Smooth muscle cell of the brain vasculature (primary cell): ENCODE data around the gene CENPL.
"Not testable (repeated sequence)": the region's sequence is repeated elsewhere in the genome, so short reads cannot be mapped to it uniquely, and the experiment has no call there.

Experiments used
- DNase-seq: peaks from one replicate; pipeline ENCODE4 v3.0.0-alpha.2; 2012; ENCODE audit warnings: low read depth, low spot score

Gene CENPL

DNA sequence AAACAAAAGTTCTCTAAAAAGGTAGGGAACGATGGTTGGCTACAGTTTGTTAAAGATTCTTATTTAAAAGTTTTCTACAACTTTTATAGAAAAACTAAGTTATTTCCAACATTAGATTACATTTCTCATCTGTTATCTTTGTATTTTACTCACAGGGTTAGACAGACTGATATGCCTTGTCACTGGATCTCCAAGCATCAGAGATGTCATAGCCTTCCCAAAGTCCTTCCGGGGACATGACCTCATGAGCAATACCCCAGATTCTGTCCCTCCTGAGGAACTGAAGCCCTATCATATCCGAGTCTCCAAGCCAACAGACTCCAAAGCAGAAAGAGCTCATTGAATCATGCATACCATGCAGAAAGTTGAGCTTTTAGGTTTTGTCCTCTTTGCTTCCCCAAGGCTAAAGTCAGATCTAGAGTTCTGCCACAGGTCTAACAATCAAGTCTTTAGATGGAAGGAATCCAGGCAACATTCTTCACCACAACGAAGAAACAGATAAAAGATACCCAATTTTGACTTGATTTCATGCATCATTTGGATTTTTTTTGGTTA lies 32.8 kb upstream of the CENPL start:
- no peak for DNase-seq

DNA sequence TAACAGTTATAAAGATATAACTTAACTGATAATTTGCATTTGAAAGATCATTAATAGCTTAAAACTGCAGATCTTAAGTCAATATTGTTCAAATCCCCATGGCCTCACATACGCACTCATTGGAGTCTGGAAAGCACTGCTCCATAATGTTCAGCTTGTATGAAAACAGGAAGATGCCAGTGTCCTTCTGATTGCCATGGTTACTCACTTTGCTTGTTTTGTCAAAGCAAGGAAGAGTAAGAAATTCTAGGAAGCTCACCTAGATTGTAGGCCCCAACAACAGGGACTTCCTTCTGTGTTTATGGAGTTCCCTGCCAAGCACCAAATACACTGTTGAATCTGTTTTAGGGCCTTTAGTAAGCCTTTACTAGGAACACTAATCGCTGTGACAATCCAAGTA lies 32.2 kb upstream of the CENPL start:
- DNase-seq: no peak

GRCh38 chr1:173856014-173856413 lies 31.3 kb upstream of the CENPL start:
- no peak for DNase-seq

- no peak for DNase-seq
Measured at GRCh38 chr1:173853074-173853473, 28.4 kb upstream of the CENPL start.

DNA sequence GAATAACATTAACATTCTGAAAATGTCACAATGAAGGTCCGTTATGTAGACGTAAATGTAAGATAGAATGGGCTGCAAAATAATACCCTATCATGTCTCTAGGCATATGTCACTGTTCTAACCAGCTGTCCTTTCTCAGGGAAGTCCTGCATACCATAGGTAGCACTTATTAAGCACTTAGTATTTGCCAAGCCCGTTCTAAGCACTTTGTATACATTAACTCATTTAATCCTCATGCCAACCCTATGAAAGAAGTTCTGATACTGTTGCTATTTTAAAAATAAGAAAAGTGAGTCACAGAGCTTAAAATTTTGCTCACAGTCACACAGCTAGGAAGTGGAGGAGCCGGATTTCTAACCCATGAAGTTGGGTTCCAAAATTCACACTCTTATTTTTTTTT lies 27.4 kb upstream of the CENPL start:
- DNase-seq: no peak

DNA sequence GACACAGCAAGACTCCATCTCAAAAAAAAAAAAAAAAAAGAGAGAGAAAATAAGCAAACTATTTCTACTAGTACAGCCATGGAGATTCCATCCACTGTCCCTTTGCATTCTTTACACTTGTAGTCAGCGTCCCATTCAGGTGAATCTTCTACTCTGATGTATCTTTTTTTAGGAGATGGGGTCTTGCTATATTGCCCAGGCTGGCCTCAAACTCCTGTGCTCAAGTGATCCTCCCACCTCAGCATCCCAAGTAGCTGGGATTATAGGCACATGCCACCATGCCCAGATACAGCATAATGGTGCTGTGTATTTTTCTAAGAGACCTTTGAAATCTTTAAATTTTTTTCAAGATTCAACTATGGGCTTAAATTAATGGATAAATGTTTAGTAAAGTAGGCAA lies 8.1 kb upstream of the CENPL start:
- DNase-seq: no peak

DNA sequence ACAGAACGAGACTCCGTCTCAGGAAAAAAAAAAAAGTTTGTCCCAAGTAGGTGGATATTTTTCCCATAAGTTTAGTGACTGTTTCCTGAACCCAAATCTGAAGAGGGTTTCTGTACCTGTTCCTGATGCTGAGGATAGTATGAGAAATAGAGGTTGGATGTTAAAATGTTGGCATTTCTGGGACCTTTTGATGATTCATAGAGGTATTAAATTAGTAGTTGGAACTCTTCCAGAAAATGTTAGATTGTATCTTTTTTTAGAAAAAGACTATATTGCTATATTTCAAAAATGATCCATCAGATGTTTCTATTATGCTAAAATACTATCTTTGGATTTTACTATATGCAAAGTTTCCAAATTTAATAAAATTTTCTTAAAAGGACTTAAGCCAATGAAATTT lies 2.9 kb upstream of the CENPL start:
- DNase-seq: no peak

- no peak for DNase-seq
Measured at GRCh38 chr1:173823781-173824314, 835 bp downstream of the CENPL start.

DNA sequence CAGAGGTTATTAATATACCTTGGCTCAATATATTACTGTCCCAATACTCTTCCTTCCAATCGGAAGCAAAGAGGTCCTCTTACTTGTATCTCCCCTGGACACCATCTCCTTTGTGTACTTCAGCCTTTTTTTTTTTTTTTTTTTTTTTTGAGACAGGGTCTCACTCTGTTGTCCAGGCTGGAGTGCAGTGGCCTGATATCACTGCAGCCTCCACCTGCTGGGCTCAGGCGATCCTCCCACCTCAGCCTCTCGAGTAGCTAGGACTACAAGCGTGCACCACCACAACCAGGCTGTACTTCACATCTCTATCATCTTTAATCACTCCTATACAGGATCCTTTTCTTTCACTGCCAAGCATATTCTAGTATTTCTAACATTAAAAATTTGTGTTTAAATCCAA lies 3.0 kb downstream of the CENPL start:
- DNase-seq: no peak

DNA sequence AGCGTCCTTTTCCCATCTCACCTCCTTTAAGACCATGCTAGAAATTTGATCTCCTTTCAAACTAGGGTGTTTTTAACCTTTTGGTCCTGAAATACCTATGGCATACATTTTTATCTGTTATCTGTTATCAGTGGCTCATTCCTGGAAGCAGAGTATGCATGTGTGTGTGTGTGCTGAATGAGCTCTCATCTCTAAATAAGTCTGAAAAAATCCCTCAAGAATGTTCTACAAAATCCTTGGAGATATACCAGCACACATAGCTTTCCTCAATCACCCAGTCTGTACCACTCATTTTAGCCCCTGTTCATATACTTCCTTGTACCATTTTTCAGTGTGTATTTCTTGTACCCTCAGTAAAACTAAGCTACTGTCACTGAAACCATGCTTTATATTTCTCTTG lies 6.2 kb downstream of the CENPL start:
- no peak for DNase-seq

DNA sequence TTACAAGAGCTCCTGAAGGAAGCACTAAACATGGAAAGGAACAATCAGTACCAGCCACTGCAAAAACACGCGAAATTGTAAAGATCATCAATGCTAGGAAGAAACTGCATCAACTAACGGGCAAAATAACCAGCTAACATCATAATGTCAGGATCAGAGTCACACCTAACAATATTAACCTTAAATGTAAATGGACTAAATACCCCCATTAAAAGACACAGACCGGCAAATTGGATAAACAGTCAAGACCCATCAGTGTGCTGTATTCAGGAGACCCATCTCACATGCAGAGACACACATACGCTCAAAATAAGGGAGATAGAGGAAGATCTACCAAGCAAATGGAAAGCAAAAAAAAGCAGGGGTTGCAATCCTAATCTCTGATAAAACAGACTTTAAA lies 11.0 kb downstream of the CENPL start:
- DNase-seq: not testable (repeated sequence)

GRCh38 chr1:173802961-173803360 lies 21.7 kb downstream of the CENPL start:
- DNase-seq: no peak

GRCh38 chr1:173799995-173800394 lies 24.7 kb downstream of the CENPL start:
- not testable (repeated sequence) for DNase-seq

DNA sequence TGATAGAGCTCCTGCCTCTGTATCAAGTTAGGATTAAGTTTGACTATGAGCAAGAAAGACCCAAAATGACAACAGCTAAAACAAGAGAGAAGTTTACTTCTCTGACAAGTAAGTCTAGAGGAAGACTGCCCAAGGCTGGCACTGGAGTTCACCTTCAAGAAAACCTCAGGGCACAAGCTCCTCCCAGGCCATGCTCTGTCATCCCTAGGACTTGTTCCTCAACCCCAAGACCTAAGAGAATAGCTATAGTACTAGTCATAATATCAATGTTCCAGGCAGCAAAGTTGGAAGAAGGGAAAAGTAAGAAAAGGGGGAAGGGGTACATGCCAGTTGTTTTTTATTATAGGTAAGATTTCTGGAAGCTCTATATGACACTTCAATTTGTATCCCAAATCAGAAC lies 26.6 kb downstream of the CENPL start:
- no peak for DNase-seq

- no peak for DNase-seq
Measured at GRCh38 chr1:173789841-173790240, 34.8 kb downstream of the CENPL start.

- no peak for DNase-seq
Measured at GRCh38 chr1:173784997-173785396, 39.7 kb downstream of the CENPL start.

GRCh38 chr1:173779936-173780335 lies 44.7 kb downstream of the CENPL start:
- no peak for DNase-seq

DNA sequence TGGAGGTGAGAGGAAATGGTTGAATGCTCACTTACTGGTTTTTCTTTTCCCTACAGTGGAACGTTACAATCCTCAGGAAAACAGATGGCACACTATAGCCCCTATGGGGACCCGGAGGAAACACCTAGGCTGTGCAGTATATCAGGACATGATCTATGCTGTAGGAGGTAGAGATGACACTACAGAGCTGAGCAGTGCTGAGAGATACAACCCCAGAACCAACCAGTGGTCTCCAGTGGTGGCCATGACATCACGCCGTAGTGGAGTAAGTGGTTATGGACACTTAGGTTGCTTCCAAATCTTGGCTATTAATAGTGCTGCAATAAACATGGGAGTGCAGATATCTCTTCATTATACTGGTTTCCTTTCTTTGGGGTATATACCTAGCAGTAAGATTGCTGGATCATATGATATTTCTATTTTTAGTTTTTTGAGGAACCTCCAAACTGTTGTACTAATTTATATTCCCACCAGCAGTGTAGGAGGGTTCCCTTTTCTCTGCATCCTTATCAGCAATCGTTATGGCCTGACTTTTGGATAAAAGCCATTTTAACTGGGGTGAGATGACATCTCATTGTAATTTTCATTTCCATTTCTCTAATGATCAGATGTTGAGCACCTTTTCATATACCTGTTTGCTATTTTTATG lies 49.0 kb downstream of the CENPL start:
- no peak for DNase-seq

- no peak for DNase-seq
Measured at GRCh38 chr1:173771560-173771959, 53.1 kb downstream of the CENPL start.

DNA sequence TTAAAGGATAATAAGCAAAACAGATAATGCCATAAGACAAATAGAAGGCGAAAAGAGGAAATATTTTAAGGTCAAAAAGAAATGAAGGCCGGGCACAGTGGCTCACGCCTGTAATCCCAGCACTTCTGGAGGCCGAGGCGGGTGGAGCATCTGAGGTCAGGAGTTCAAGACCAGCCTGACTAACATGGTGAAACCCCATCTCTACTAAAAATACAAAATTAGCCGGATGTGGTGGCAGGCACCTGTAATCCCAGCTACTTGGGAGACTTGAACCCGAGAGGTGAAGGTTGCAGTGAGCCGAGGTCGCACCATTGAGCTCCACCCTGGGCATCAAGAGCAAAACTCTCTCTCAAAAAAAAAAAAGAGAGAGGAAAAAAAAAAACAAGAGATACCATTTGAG lies 54.4 kb downstream of the CENPL start:
- DNase-seq: not testable (repeated sequence)

GRCh38 chr1:173768827-173769226 lies 55.9 kb downstream of the CENPL start:
- DNase-seq: no peak

DNA sequence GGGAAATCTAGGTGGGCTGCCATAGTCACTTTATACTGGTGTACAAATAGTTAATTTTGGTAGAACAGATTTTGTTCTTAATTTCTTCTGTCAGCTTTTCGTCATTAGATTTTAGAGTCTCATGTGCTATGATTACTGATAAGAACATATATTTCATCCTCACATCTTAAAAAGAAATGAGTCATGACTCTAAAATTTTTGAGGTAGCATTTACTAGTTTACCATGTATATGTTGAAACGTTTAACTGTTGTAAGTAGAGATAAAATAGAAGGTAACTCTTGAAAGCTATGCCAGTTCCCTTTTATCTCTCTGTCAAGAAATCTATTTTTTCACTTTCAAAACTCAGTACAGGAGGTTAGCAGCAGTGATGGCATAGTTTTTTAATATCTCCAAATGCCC lies 56.5 kb downstream of the CENPL start:
- no peak for DNase-seq

GRCh38 chr1:173764331-173764730 lies 60.4 kb downstream of the CENPL start:
- DNase-seq: not testable (repeated sequence)

DNA sequence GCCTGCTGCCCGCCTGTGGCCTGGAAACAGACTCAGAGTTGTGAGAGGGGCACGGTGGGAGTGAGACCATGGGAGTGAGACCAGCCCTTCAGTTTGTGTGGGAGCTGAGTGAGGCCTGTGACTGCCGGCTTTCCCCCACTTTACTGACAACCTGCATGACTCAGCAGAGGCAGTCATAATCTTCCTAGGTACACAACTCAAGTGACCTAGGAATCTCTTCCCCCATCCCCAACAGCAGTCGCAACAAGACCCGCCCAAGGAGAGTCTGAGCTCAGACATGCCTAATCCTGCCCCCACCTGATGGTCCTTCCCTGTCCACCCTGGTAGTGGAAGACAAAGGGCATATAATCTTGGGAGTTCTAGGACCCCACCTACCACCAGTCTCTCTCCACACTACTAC lies 65.7 kb downstream of the CENPL start:
- DNase-seq: no peak
